OCI-LY7 (cell line): ENCODE data around the gene PARD3B. TPM values are rescaled to one million over a fixed set of nuclear protein-coding genes. Genes with fewer than 3 reads are reported as not detected.

Experiments
- BruUV-seq: library from RNA; stranded (reverse); fragments of 400-500 nt; replicated peaks from 2 replicates; lab custom pipeline; 2021; lab: Mats Ljungman, UMichigan
- CTCF ChIA-PET: fragments of 300-600 bp; sonication (Branson Sonifier 250); formaldehyde crosslinking; loops from one replicate; lab custom pipeline; 2022; ENCODE audit warnings: antibody characterized with exemption; ENCODE audit not compliant: unreplicated experiment; lab: Charles Lee
- POLR2A ChIA-PET: fragments of 300-600 bp; sonication (Branson Sonifier 250); formaldehyde crosslinking; loops from one replicate; lab custom pipeline; 2022; ENCODE audit warnings: antibody characterized with exemption; lab: Charles Lee
- DNase-seq: peaks from one replicate; pipeline ENCODE4 v3.0.0-alpha.2; 2015; ENCODE audit warnings: low spot score
- H2AFZ ChIP-seq: fragments of 200-600 bp; sonication (generic), shearing (Covaris generic); 2 replicates; pipeline ENCODE4 v1.6.1; 2014; ENCODE audit warnings: mild to moderate bottlenecking, antibody characterized with exemption, low read length, moderate library complexity
- H3K27ac ChIP-seq: fragments of 200-600 bp; sonication (generic); 2 replicates; pipeline ENCODE4 v1.5.1; 2014; ENCODE audit warnings: mixed run types, low read depth, mild to moderate bottlenecking, moderate library complexity, low read length, inconsistent platforms; ENCODE audit not compliant: poor library complexity, severe bottlenecking
- H3K36me3 ChIP-seq: fragments of 200-600 bp; sonication (generic); 2 replicates; pipeline ENCODE4 v1.6.1; 2014; ENCODE audit warnings: mild to moderate bottlenecking, antibody characterized with exemption, low read length, moderate library complexity, mixed read lengths; ENCODE audit not compliant: insufficient read depth
- H3K4me1 ChIP-seq: fragments of 200-600 bp; sonication (generic); 2 replicates; pipeline ENCODE4 v1.5.1; 2014; ENCODE audit warnings: mild to moderate bottlenecking, low read length; ENCODE audit not compliant: insufficient read depth, poor library complexity, severe bottlenecking
- H3K4me2 ChIP-seq: fragments of 200-600 bp; sonication (generic); 2 replicates; pipeline ENCODE4 v1.6.1; 2014; ENCODE audit warnings: mild to moderate bottlenecking, low read length
- H3K4me3 ChIP-seq: fragments of 200-600 bp; sonication (generic); 2 replicates; pipeline ENCODE4 v1.5.1; 2014; ENCODE audit warnings: mild to moderate bottlenecking, low read depth, low read length; ENCODE audit not compliant: poor library complexity, severe bottlenecking
- H3K79me2 ChIP-seq: fragments of 200-600 bp; sonication (generic); 2 replicates; pipeline ENCODE4 v1.6.1; 2016; ENCODE audit warnings: low read depth, mild to moderate bottlenecking, low read length, moderate library complexity, mixed read lengths; ENCODE audit not compliant: insufficient read depth
- H3K9me2 ChIP-seq: fragments of 200-600 bp; sonication (generic); 2 replicates; pipeline ENCODE4 v1.6.1; 2016; ENCODE audit warnings: mild to moderate bottlenecking, low read length, mixed read lengths; ENCODE audit not compliant: insufficient read depth
- H3K9me3 ChIP-seq: fragments of 200-600 bp; sonication (generic); 2 replicates; pipeline ENCODE4 v1.6.1; 2014; ENCODE audit warnings: mild to moderate bottlenecking, mixed run types, low read length, mixed read lengths
- H4K20me1 ChIP-seq: fragments of 200-600 bp; sonication (generic); 2 replicates; pipeline ENCODE4 v1.6.1; 2014; ENCODE audit warnings: mild to moderate bottlenecking, antibody characterized with exemption, low read length, moderate library complexity, mixed read lengths; ENCODE audit not compliant: insufficient read depth
- EZH2phosphoT487 ChIP-seq: fragments of 200-600 bp; sonication (generic); IDR thresholded peaks from 2 replicates; pipeline ENCODE4 v1.6.1; 2018; ENCODE audit warnings: low read depth, borderline replicate concordance, mild to moderate bottlenecking, mixed run types, antibody characterized with exemption, low read length, moderate library complexity, mixed read lengths
- intact Hi-C: fragments of 100-400 bp; cut with micrococcal nuclease; formaldehyde crosslinking; loops from one replicate; pipeline ENCODE4 v1.10.0; 2022; ENCODE audit not compliant: unreplicated experiment
- total RNA-seq, 2 experiments: library from RNA; depleted of rRNA in 1 of 2; stranded (reverse); fragments of >200 nt in 1 of 2; shearing (Covaris generic) in 1 of 2; gene quantifications; 2 replicates each; pipeline ENCODE4 v1.2.3, GENCODE V29; 2014 to 2022
- TF ChIP-seq, protein P1 (sequence below): fragments of 200-600 bp; sonication (generic); conservative IDR thresholded peaks from 2 replicates; pipeline ENCODE4 v1.5.1; 2014; ENCODE audit warnings: mild to moderate bottlenecking, antibody characterized with exemption, low read length, moderate library complexity, mixed read lengths

PARD3B gene
- total RNA-seq, 2 experiments from 2014 or later: not detected

DNA sequence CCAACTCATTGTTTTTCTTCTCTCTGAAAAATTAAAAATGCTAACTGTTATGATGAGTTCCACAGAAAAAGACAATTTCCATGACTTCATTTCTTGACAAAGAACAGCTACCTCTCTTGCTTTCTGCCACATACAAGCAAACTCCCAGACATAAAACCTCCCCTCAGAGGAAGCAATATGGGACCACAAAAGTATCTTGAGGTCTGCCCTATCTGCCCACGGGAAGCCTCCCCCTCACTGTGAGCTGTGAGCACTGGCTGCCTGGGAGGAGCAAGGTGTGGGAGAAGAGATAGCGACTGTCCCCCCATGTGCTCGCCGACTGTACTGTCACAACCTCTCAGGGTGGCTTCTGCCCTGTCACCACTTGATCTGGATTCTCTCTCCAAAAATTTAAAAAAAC is 1067.4 kb downstream of the PARD3B start:
- Histone ChIP-seq H2AFZ (no peak overlapping the region), H3K79me2 (no peaks in the 10 kb centered on the region), H3K4me2 (no peak overlapping the region), H3K4me1 (no peaks in the 10 kb centered on the region), H3K27ac (no peak overlapping the region), H4K20me1 (no peaks in the 10 kb centered on the region), H3K9me3 (no peaks in the 10 kb centered on the region), H3K9me2 (no peaks in the 10 kb centered on the region), H3K36me3 (no peaks in the 10 kb centered on the region), H3K4me3 (no peak overlapping the region)
- ChIA-PET POLR2A (no interaction called here), CTCF (interaction anchor here (0.6 kb wide), 2 partner anchors 600 to 1534 kb away, joined by 3 read pairs; no protein-coding TSS in a partner anchor)
- TF ChIP-seq, protein P1, sequence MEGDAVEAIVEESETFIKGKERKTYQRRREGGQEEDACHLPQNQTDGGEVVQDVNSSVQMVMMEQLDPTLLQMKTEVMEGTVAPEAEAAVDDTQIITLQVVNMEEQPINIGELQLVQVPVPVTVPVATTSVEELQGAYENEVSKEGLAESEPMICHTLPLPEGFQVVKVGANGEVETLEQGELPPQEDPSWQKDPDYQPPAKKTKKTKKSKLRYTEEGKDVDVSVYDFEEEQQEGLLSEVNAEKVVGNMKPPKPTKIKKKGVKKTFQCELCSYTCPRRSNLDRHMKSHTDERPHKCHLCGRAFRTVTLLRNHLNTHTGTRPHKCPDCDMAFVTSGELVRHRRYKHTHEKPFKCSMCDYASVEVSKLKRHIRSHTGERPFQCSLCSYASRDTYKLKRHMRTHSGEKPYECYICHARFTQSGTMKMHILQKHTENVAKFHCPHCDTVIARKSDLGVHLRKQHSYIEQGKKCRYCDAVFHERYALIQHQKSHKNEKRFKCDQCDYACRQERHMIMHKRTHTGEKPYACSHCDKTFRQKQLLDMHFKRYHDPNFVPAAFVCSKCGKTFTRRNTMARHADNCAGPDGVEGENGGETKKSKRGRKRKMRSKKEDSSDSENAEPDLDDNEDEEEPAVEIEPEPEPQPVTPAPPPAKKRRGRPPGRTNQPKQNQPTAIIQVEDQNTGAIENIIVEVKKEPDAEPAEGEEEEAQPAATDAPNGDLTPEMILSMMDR: no peak
- no peak for TF ChIP-seq EZH2phosphoT487
- no TSS peak for BruUV-seq
- intact Hi-C loops: no loop called here
- no peak for DNase-seq

GRCh38 chr2:205613970-205614559 is 1068.8 kb downstream of the PARD3B start:
- BruUV-seq: no TSS peak
- Histone ChIP-seq H3K4me2 (no peak overlapping the region), H3K9me2 (no peaks in the 10 kb centered on the region), H3K9me3 (no peaks in the 10 kb centered on the region), H3K4me1 (no peaks in the 10 kb centered on the region), H3K4me3 (no peak overlapping the region), H4K20me1 (no peaks in the 10 kb centered on the region), H3K79me2 (no peaks in the 10 kb centered on the region), H3K36me3 (no peaks in the 10 kb centered on the region), H2AFZ (no peak overlapping the region), H3K27ac (no peak overlapping the region)
- intact Hi-C loops: no loop called here
- TF ChIP-seq EZH2phosphoT487: no peak
- TF ChIP-seq, protein P1: no peak
- ChIA-PET CTCF (no interaction called here), POLR2A (interaction anchor here (0.6 to 1.3 kb wide), 3 partner anchors 9 to 188 kb away, joined by 3 to 5 read pairs (median 4); no protein-coding TSS in a partner anchor)
- DNase-seq: no peak

DNA sequence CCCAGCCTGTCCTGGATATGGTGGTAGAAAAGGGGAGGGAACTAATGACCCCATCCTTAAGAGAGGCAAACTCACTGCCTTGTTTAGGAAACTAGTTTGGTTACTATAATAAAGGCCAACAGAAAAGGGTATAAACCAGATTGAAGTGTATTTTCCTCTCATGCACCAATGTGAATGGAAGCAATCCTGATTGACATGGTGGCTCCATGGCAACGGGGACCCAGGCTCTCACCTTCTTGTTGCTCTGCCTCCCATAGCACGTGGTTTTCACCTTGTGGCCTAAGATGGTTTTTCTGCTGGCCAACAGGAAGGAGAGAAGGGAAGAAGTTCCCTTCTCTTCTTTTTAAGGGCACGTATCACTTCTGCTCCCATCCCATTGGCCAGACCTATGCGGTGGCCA is 1069.7 kb downstream of the PARD3B start:
- H3K9me2 ChIP-seq: no peaks in the 10 kb centered on the region
- no peak overlapping the region for H3K4me2 ChIP-seq
- ChIA-PET POLR2A (interaction anchor here (1.3 kb wide), 1 partner anchor 18 kb away, joined by 5 read pairs; no protein-coding TSS in a partner anchor), CTCF (no interaction called here)
- no peak overlapping the region for H3K27ac ChIP-seq
- DNase-seq: no peak
- no peaks in the 10 kb centered on the region for H3K36me3 ChIP-seq
- no peaks in the 10 kb centered on the region for H3K9me3 ChIP-seq
- intact Hi-C loops: no loop called here
- no peaks in the 10 kb centered on the region for H3K79me2 ChIP-seq
- H4K20me1 ChIP-seq: no peaks in the 10 kb centered on the region
- no peak for TF ChIP-seq EZH2phosphoT487
- TF ChIP-seq, protein P1: no peak
- no TSS peak for BruUV-seq
- H3K4me3 ChIP-seq: no peak overlapping the region
- no peaks in the 10 kb centered on the region for H3K4me1 ChIP-seq
- no peak overlapping the region for H2AFZ ChIP-seq
